Parathyroid adenoma (tissue), 2 donors: ENCODE data around the gene VAPB.

Experiments used
- H2AFZ ChIP-seq: fragments of 300-600 bp; sonication (generic); one replicate; pipeline ENCODE4 v1.7.0; 2017; ENCODE audit warnings: antibody characterized with exemption, mild to moderate bottlenecking
- H3K27ac ChIP-seq: fragments of 300-600 bp; sonication (generic); one replicate; pipeline ENCODE4 v1.7.0; 2017
- H3K27me3 ChIP-seq: fragments of 300-600 bp; sonication (generic); one replicate; pipeline ENCODE4 v1.7.0; 2017; ENCODE audit warnings: low read length; ENCODE audit not compliant: control insufficient read depth, insufficient read depth
- H3K36me3 ChIP-seq: fragments of 300-600 bp; sonication (generic); one replicate; pipeline ENCODE4 v1.7.0; 2017; ENCODE audit warnings: low read length; ENCODE audit not compliant: control insufficient read depth, insufficient read depth
- H3K4me1 ChIP-seq: fragments of 300-600 bp; sonication (generic); one replicate; pipeline ENCODE4 v1.7.0; 2017; ENCODE audit warnings: control low read depth
- H3K4me2 ChIP-seq: fragments of 300-600 bp; sonication (generic); one replicate; pipeline ENCODE4 v1.7.0; 2017; ENCODE audit warnings: low read length
- H3K4me3 ChIP-seq: fragments of 300-600 bp; sonication (generic); one replicate; pipeline ENCODE4 v1.7.0; 2017; ENCODE audit warnings: low read depth, low read length
- H3K79me2 ChIP-seq: fragments of 300-600 bp; sonication (generic); one replicate; pipeline ENCODE4 v1.7.0; 2017; ENCODE audit warnings: control low read depth
- H3K9ac ChIP-seq: fragments of 300-600 bp; sonication (generic); one replicate; pipeline ENCODE4 v1.7.0; 2017; ENCODE audit warnings: mild to moderate bottlenecking
- H3K9me3 ChIP-seq: fragments of 300-600 bp; sonication (generic); one replicate; pipeline ENCODE4 v1.7.0; 2017; ENCODE audit warnings: low read length; ENCODE audit not compliant: control insufficient read depth
- TF ChIP-seq, protein P1 (sequence below): fragments of 300-600 bp; sonication (generic); IDR thresholded peaks from one replicate; pipeline ENCODE4 v1.7.0; 2017; ENCODE audit warnings: antibody characterized with exemption, mild to moderate bottlenecking
- donor health status: primary hyperparathyroidism.

VAPB gene

GRCh38 chr20:58461104-58461503, 72.1 kb downstream of the VAPB start:
- H3K79me2 ChIP-seq = peaks cover 4% of the 10 kb centered on the region
- no peaks in the 10 kb centered on the region for H3K4me1 ChIP-seq
- H3K4me2 ChIP-seq = no peak overlapping the region
- no peak overlapping the region for H3K9ac ChIP-seq
- no peak overlapping the region for H2AFZ ChIP-seq
- H3K9me3 ChIP-seq = no peaks in the 10 kb centered on the region
- no peaks in the 10 kb centered on the region for H3K27me3 ChIP-seq
- no peak overlapping the region for H3K4me3 ChIP-seq
- no peak overlapping the region for H3K27ac ChIP-seq
- TF ChIP-seq, protein P1, sequence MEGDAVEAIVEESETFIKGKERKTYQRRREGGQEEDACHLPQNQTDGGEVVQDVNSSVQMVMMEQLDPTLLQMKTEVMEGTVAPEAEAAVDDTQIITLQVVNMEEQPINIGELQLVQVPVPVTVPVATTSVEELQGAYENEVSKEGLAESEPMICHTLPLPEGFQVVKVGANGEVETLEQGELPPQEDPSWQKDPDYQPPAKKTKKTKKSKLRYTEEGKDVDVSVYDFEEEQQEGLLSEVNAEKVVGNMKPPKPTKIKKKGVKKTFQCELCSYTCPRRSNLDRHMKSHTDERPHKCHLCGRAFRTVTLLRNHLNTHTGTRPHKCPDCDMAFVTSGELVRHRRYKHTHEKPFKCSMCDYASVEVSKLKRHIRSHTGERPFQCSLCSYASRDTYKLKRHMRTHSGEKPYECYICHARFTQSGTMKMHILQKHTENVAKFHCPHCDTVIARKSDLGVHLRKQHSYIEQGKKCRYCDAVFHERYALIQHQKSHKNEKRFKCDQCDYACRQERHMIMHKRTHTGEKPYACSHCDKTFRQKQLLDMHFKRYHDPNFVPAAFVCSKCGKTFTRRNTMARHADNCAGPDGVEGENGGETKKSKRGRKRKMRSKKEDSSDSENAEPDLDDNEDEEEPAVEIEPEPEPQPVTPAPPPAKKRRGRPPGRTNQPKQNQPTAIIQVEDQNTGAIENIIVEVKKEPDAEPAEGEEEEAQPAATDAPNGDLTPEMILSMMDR = no peak
- no peaks in the 10 kb centered on the region for H3K36me3 ChIP-seq

GRCh38 chr20:58461899-58462298, 72.9 kb downstream of the VAPB start:
- peaks cover 4% of the 10 kb centered on the region for H3K79me2 ChIP-seq
- H3K4me3 ChIP-seq = no peak overlapping the region
- no peak overlapping the region for H3K27ac ChIP-seq
- H3K27me3 ChIP-seq = no peaks in the 10 kb centered on the region
- H3K36me3 ChIP-seq = no peaks in the 10 kb centered on the region
- no peak overlapping the region for H3K9ac ChIP-seq
- no peak overlapping the region for H2AFZ ChIP-seq
- H3K4me1 ChIP-seq = no peaks in the 10 kb centered on the region
- TF ChIP-seq, protein P1 = no peak
- H3K4me2 ChIP-seq = no peak overlapping the region
- H3K9me3 ChIP-seq = no peaks in the 10 kb centered on the region

DNA sequence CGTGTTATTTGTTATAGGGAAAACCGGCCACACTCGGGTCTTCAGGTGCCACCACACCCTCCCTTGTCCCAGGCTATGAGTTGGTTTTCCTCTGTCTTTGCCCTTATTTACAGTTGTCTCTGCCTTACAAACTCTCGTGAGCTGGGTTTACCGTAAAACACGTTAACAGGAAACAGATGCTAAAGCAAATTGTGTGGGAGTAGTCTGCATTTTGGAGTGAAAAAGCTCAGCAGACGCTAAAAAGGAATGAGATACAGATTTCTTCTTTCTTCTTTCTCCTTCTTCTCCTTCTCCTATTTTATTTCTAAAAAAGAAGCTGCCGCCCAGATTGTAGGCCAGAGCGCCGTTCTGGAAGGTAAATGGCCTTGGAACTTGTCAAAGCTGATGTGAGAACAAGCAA, 74.2 kb downstream of the VAPB start:
- no peak overlapping the region for H3K4me3 ChIP-seq
- no peak overlapping the region for H3K27ac ChIP-seq
- H3K9me3 ChIP-seq = no peaks in the 10 kb centered on the region
- no peak overlapping the region for H3K4me2 ChIP-seq
- peaks cover 4% of the 10 kb centered on the region for H3K79me2 ChIP-seq
- no peak overlapping the region for H2AFZ ChIP-seq
- H3K27me3 ChIP-seq = no peaks in the 10 kb centered on the region
- no peaks in the 10 kb centered on the region for H3K36me3 ChIP-seq
- H3K9ac ChIP-seq = no peak overlapping the region
- no peaks in the 10 kb centered on the region for H3K4me1 ChIP-seq
- TF ChIP-seq, protein P1 = no peak

GRCh38 chr20:58464838-58465237, 75.8 kb downstream of the VAPB start:
- Histone ChIP-seq H3K27ac (no peak overlapping the region), H3K27me3 (no peaks in the 10 kb centered on the region), H3K4me1 (no peaks in the 10 kb centered on the region), H2AFZ (no peak overlapping the region), H3K36me3 (no peaks in the 10 kb centered on the region), H3K9me3 (no peaks in the 10 kb centered on the region), H3K79me2 (peaks cover 4% of the 10 kb centered on the region), H3K9ac (no peak overlapping the region), H3K4me3 (no peak overlapping the region), H3K4me2 (no peak overlapping the region)
- TF ChIP-seq, protein P1 = no peak

DNA sequence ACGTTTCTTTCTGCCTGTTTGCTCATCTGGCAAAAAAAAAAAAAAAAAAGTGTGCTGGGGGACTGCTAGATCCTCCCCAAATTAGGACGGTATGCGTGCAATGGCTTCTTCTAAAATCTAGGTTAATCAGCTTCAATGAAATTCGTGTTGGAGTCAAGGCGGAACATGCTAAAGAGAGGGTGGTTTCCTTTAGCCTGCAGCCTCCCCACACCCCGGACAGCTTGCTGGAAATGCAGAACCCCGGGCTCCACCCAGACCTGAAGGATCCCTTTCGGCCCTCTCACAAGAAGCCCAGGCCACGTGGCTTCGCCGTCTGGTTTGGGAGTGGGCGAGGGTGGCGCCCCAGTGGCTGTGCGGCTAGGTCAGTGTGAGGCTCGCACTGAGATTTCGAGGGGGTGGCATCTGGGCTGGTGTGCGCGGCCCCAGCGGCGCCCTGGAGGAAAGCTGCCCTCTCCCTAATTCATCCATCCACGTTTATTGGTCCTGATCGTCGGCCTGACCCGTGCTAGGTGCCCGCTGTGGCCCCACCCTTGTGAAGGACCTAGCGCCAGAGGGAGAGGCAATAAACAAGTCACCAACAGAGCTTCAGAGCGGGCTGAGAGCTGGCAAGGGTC, 77.2 kb downstream of the VAPB start:
- H3K9ac ChIP-seq = no peak overlapping the region
- peaks cover 2% of the 10 kb centered on the region for H3K79me2 ChIP-seq
- H3K9me3 ChIP-seq = no peaks in the 10 kb centered on the region
- H3K27me3 ChIP-seq = no peaks in the 10 kb centered on the region
- H3K4me1 ChIP-seq = no peaks in the 10 kb centered on the region
- no peak overlapping the region for H3K27ac ChIP-seq
- H2AFZ ChIP-seq = no peak overlapping the region
- TF ChIP-seq, protein P1 = no peak
- no peak overlapping the region for H3K4me2 ChIP-seq
- H3K36me3 ChIP-seq = no peaks in the 10 kb centered on the region
- H3K4me3 ChIP-seq = no peak overlapping the region
